Activated CD4-positive, CD25-positive, alpha-beta regulatory T cell treated with anti-CD3 and anti-CD28 coated beads, Interleukin-2, amount 50 U/mL, for 72 hours (primary cell): Measurements from ENCODE around the gene NT5DC4.
"Not testable (repeated sequence)": the region's sequence is repeated elsewhere in the genome, so short reads cannot be mapped to it uniquely, and the experiment has no call there.

Experiments used
- DNase-seq: peaks from one replicate; pipeline ENCODE4 v3.0.0; 2021

NT5DC4 gene

DNA sequence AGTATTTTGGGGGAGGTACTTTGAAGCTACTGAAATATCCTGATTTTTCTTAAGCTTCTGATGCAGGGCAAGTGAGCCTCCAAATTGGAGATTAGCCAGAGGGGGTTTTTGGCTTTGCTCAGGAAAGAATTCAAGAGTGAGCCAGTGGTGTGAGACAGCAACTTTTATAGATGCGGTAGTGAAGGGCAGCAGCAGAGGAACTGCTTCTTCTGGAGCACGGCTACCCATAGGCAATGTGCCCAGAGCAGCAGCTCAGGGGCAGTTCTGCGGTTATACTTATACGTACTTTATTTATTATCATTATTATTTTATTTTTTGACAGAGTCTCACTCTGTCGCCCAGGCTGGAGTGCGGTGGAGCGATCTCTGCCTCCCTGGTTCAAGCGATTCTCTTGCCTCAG, 19.8 kb upstream of the NT5DC4 start:
- peak; percentile 3 for DNase-seq

- no peak for DNase-seq
Observed at GRCh38 chr2:112703684-112704083, 17.1 kb upstream of the NT5DC4 start.

DNA sequence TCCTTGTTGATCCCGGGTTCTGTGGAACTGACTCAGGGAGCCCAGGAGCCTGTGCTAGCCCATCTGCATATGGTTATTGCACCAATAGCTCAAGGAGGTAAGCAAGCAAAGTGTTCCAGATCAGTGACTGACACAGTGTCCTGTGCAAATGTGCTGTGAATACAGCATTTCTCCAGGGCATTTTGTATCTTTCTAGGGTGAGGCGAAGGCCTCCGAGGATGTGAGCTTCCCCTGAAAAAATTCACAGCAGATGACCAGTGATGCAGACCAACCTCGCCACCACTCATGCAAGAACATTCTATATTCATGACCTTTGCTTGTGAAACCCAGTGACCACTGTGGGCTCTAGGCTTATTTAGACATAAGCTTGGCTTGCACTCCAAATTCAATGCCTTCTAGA, 15.2 kb upstream of the NT5DC4 start:
- DNase-seq = peak; percentile 11

DNA sequence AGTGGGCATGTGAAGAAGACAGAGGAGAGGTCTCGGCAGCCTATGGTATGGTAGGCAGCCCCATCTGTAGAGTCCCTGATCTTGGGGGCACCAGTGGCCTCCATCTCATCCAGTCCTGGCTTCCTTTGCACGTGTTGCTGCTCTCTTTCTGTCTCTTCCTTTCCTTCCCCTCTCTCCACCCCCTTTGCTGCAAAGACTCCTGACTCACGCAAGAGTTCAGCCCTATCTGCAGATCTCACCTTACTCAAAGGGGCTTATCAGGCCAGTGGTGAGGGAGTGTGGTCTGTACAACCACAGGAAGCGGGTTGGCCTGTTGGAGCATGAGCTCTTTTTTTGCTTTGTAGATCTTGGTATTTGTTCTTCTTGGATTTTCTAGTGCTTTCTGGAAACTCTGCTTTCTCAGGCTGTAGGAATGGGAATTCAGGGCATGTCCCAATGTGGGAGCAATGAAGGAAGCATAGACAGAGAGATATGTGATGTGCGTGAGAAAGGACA, 14.6 kb upstream of the NT5DC4 start:
- peak; percentile 32 for DNase-seq

- DNase-seq = not testable (repeated sequence)
Observed at GRCh38 chr2:112706947-112707346, 13.9 kb upstream of the NT5DC4 start.

- DNase-seq = no peak
Observed at GRCh38 chr2:112708968-112709367, 11.9 kb upstream of the NT5DC4 start.

DNA sequence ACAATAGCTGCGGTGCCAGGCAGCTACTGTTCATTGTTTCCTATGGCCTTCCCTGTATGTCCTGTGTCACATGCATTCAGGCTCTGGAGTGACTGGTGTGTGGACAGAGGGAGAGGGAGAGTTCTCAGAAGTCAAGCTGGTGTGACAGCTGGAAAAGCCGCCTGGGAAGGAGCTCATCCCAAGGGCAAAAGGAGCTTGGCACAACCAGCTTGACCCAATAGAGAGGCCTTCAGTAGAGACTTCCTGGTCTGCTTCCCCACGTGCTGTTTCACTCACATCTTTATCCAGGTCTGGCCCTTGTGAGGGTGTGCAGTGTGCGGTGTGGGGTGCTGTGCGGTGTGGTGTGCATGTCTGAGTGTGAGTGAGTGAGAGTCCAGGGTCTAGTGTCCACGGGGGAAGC, 11.1 kb upstream of the NT5DC4 start:
- DNase-seq = no peak

DNA sequence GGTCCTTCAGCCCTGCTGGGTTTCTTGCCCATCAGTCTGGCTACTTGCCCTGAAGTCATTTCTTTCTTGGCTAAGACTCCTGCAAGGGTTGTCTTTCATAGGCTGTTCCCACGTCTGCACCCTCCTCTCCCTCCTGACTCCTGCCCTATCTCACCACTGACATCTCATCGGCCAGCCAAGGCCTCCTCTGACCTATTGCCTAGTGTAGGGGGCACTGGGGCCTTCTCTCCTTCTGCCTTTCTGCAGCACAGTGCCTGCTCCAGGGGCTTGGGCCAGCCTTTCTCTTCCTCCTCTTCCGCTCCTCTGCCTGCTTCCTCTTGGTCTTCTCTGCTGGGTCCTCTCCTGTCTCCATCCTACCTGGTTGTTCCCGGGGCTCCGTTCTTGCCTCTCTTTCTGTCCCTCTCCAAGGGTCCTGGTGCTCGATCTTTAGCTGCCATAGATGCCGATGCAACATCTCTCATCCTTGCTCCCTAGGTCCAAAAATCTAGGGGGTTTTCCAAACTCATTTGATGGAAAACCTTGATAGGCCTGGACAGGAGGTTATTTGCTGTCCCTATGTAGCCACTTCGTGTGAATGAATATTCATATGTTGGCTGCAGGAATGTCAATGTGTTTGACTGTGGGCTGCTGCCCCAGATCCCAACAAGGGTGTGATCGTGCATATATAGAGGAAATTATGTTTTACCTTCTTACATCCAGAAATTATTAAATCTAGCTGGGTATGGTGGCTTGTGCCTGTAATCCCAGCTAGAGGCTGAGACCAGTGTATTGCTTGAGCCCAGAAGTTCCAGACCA, 9.7 kb upstream of the NT5DC4 start:
- DNase-seq = no peak

GRCh38 chr2:112712465-112712864, 8.4 kb upstream of the NT5DC4 start:
- no peak for DNase-seq

- DNase-seq = no peak
Observed at GRCh38 chr2:112712903-112713584, 7.8 kb upstream of the NT5DC4 start.

GRCh38 chr2:112713585-112713925, 7.3 kb upstream of the NT5DC4 start:
- DNase-seq = no peak

DNA sequence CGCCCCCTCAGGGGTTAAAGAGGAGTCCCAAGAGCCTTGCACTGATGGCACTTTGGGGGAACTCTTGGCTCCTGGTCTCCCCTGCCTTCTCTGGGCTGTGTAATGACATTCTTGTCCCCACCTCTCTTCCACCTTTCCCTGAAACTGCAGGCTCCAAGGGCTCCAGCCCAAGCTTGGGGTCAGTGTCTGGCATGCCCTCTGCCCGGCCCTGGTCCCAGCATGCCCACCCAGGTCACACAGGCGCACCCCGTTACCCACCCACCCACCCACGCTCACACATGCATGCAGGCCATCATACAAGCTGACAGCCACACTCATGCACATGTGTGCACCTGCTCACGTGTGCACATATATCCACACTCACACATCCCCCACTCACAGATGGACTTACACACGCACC, 6.9 kb upstream of the NT5DC4 start:
- DNase-seq = no peak

- no peak for DNase-seq
Observed at GRCh38 chr2:112714331-112714730, 6.5 kb upstream of the NT5DC4 start.

DNA sequence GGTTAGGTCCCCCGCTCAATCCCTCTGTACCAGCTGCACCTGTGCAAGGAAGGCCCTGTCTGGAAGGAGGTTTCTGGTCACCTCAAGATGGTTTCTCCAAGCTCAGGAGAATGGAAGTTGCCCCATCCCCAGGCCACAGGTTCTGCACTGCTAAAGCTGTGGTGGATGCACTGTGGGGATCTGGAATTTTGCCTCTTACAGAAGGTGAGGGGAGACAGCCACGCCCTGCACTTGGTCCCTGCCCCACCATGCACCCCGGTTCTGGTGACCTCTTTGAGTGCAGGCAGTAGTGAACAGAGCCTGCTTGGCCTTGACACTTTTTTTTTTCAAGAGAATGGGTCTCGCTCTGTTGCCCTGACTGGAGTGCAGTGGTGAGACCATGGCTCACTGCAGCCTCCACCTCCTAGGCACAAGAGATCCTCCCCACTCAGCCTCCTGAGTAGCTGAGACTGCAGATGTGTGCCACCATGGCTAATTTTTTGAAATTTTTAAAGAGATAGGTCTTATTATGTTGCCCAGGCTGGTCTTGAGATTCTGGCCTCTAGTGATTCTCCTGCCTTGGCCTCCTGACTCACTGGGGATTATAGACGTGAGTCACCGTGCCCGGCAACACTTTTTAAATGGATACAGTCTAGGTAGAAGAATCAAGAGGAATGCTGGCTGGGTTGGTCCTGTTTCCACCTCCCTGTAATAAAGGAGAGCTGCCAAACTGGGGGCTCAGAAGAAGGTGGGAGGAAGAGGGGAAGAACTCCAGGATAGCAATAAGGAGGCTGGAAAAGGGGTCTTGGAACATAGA, 5.8 kb upstream of the NT5DC4 start:
- no peak for DNase-seq

DNA sequence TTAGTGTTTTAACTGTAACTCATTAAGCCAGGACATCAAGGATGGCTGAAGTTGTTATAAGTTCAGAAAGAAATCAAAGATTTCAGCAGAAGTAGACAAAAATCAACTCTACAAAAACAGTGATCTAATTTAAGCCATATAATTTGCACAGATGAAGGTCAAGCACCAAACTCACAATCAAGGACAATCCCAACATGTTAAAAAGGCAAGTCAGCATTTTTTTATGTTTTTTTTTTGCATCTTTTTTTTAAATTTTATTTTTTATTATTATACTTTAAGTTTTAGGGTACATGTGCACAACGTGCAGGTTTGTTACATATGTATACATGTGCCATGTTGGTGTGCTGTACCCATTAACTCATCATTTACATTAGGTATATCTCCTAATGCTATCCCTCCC, 4.7 kb upstream of the NT5DC4 start:
- DNase-seq = not testable (repeated sequence)

GRCh38 chr2:112716826-112717352, 3.9 kb upstream of the NT5DC4 start:
- not testable (repeated sequence) for DNase-seq

DNA sequence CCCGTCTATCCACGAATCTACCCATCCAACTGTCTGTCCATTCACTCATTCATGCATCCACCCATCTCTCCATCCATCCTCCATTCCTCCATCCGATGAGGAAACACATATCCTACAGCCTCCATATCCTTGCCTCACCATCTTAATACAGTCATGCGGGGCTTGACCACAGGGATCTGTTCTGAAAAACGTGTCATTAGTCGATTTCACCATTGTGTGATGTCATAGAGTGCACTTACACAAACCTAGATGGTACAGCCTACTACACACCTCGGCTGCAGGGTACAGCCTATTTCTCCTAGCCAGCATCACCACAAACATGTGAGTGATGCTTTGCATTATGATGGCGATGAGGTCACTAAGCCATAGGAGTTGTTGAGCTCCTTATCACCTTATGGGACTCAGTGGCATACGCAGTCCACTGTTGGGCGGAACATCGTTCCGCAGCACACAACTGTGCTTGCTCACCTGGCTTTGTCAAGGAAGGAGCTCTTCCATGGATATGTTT, 1.9 kb upstream of the NT5DC4 start:
- no peak for DNase-seq

GRCh38 chr2:112721819-112722522, 1.2 kb downstream of the NT5DC4 start:
- DNase-seq = no peak

GRCh38 chr2:112722816-112723546, 2.2 kb downstream of the NT5DC4 start:
- no peak for DNase-seq

GRCh38 chr2:112723547-112723940, 2.7 kb downstream of the NT5DC4 start:
- DNase-seq = no peak

GRCh38 chr2:112723995-112724394, 3.2 kb downstream of the NT5DC4 start:
- no peak for DNase-seq
